ENCODE results near the gene CNGA3. TPM values are rescaled to one million over a fixed set of nuclear protein-coding genes. Genes with fewer than 3 reads are reported as not detected.

Gene CNGA3
- total and polyA plus RNA-seq, 2 experiments from 2014 or later = not detected

- Histone ChIP-seq H3K36me3 (no peaks in the 10 kb centered on the region), H3K9me3 (ENCODE audit: low read depth) (no peaks in the 10 kb centered on the region), H3K4me3 (no peak overlapping the region), H3K4me1 (ENCODE audit: low read depth) (no peaks in the 10 kb centered on the region), H3K27ac (no peak overlapping the region), H3K27me3 (no peaks in the 10 kb centered on the region)
- DNase-seq (ENCODE audit: low read depth in 1 of 2, low spot score in 1 of 2) = peak; percentile 85 to 86
- peak; percentile 100 for TF ChIP-seq CTCF (IDR thresholded peaks at IDR 0.05; ENCODE audit: low read depth, low read length)
These were observed 38.9 kb downstream of the CNGA3 start for GRCh38 chr2:98385050-98385699.

DNA sequence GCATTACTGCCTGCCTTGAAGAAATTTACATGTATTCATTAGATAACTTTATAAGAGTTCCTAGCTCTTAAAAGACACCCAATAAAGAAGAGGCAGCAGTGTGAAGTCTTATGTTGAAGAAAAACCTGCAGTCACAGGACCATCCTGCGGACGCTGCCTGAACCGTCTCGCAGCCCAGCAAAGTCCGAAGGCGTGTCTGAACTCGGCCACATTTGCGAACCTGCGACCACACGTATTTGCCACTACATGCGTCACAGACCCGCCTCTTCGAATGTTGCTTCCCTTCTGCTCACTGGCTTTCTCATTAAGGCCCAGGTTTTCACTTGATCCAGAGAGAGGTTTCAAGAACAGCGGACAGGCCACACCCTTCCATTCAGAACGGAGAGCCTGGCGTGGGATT, 41.2 kb downstream of the CNGA3 start:
- Histone ChIP-seq H3K27ac (no peak overlapping the region), H3K4me3 (no peak overlapping the region), H3K9me3 (ENCODE audit: low read depth) (no peaks in the 10 kb centered on the region), H3K36me3 (no peaks in the 10 kb centered on the region), H3K4me1 (ENCODE audit: low read depth) (no peaks in the 10 kb centered on the region), H3K27me3 (no peaks in the 10 kb centered on the region)
- TF ChIP-seq CTCF (IDR thresholded peaks at IDR 0.05; ENCODE audit: low read depth, low read length) = no peak
- DNase-seq (ENCODE audit: low read depth in 1 of 2, low spot score in 1 of 2) = no peak

DNA sequence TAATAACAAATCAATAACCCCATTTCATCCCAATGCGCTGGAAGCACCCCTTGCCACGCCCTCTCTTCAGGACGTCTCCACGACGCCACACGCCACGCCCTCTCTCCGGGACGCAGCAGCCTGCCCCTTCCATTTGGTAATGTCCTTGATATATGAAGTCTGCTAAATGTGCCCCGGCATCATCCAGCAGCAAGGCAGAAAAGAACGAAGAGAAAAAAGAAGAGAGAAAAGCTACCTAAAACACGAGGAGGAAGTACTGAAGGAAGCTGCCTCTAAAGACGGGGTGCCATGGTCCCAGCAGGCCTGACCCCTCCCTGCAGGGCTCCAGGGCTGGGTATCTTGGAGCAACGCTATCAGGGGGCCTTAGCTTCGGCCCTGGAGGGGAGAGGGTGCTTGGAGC, 41.8 kb downstream of the CNGA3 start:
- DNase-seq (ENCODE audit: low read depth in 1 of 2, low spot score in 1 of 2) = no peak
- Histone ChIP-seq H3K4me3 (no peak overlapping the region), H3K27me3 (no peaks in the 10 kb centered on the region), H3K36me3 (no peaks in the 10 kb centered on the region), H3K9me3 (ENCODE audit: low read depth) (no peaks in the 10 kb centered on the region), H3K4me1 (ENCODE audit: low read depth) (no peaks in the 10 kb centered on the region), H3K27ac (no peak overlapping the region)
- TF ChIP-seq CTCF (IDR thresholded peaks at IDR 0.05; ENCODE audit: low read depth, low read length) = no peak

GRCh38 chr2:98388601-98389250, 42.5 kb downstream of the CNGA3 start:
- Histone ChIP-seq H3K4me3 (no peak overlapping the region), H3K36me3 (no peaks in the 10 kb centered on the region), H3K27me3 (no peaks in the 10 kb centered on the region), H3K9me3 (ENCODE audit: low read depth) (no peaks in the 10 kb centered on the region), H3K27ac (no peak overlapping the region), H3K4me1 (ENCODE audit: low read depth) (no peaks in the 10 kb centered on the region)
- TF ChIP-seq CTCF (IDR thresholded peaks at IDR 0.05; ENCODE audit: low read depth, low read length) = no peak
- DNase-seq (ENCODE audit: low read depth in 1 of 2, low spot score in 1 of 2) = no peak

DNA sequence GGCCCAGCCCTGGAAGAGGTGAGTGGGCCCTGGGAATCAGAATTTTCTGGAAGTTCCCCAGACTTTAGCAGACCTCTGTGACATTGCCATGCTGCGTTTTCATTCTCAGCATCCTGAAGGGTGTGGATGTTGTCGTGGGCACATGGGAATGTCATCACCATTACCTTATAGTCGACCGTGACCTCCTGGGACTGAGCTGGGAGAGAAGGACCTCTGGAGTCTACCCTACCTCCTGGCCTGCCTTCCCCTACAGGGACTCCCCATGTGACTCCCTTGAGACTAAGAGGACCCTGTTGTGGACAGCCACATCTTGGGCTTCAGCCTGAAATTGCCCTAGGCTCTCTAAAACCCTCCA, 43.0 kb downstream of the CNGA3 start:
- Histone ChIP-seq H3K4me3 (no peak overlapping the region), H3K27ac (no peak overlapping the region), H3K9me3 (ENCODE audit: low read depth) (no peaks in the 10 kb centered on the region), H3K27me3 (no peaks in the 10 kb centered on the region), H3K36me3 (no peaks in the 10 kb centered on the region), H3K4me1 (ENCODE audit: low read depth) (no peaks in the 10 kb centered on the region)
- no peak for TF ChIP-seq CTCF (IDR thresholded peaks at IDR 0.05; ENCODE audit: low read depth, low read length)
- DNase-seq (ENCODE audit: low read depth in 1 of 2, low spot score in 1 of 2) = no peak
